Measurements from ENCODE around the gene NOD2.

NOD2 gene

DNA sequence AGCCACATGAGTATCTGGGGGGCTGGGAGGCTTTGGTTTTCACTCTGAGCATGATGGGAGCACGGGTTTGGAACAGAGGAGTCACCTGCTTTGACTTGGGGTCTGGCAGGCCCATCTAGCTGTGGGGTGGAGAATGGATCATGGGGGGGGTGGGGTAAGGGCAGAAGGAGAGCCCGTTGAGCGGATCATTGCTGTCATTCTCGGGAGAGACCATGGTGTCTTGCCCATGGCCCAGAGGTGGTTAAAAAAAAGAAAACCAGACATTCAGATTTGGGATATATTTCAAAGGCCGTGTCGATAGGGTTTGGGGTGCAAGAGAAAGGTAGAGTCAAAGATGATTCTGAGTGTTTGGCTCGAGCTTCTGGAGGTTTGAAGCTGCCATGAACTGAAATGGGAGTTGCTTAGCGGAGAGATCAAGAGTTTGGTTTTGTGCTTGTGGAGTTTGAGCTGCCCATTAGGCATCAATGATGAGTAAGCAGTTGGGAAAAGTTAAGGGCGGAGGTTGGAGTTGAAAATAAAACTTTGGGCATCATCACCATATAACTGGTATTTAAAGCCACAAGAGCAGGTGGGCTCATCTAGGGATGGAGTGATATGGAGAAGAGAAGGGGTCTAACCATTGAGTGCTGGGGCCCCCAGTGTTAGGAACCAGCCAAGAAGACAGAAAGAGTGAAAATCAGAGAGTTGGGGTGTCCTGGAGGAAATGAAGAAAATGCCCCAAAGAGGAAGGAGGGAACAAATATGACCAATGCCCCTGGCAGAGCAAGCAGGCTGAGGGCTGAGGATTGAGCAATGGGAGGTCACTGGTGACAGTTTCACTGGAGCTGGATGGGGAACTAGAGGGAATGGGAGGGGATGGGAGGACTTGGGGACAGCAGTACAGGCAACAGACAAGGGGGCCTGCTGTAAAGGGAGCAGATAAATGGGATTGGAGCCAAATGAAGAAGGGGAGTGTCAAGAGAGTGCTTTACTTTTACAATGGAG is 1.9 kb downstream of the NOD2 start:
- no peak for DNase-seq

DNA sequence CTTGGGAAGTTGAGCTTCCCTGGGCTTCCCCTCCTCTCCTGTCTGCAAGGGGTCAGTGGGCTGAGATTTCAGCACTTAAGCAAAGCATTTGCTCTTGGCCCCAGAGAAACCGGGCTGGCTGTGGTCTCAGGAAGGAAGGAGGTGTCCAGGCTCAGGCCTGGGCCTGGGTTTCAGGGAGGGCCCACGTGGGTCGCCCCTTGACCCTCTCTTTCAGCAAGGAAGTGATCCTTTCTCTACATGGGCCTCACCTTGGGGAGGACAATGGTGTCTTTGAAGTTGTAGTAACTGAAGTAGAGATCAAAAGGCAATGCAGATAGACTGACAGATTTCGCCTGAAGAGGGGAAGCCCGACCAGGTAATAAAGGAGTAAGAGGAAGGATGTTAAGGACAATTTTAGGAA is 2.7 kb downstream of the NOD2 start:
- no peak for DNase-seq

DNA sequence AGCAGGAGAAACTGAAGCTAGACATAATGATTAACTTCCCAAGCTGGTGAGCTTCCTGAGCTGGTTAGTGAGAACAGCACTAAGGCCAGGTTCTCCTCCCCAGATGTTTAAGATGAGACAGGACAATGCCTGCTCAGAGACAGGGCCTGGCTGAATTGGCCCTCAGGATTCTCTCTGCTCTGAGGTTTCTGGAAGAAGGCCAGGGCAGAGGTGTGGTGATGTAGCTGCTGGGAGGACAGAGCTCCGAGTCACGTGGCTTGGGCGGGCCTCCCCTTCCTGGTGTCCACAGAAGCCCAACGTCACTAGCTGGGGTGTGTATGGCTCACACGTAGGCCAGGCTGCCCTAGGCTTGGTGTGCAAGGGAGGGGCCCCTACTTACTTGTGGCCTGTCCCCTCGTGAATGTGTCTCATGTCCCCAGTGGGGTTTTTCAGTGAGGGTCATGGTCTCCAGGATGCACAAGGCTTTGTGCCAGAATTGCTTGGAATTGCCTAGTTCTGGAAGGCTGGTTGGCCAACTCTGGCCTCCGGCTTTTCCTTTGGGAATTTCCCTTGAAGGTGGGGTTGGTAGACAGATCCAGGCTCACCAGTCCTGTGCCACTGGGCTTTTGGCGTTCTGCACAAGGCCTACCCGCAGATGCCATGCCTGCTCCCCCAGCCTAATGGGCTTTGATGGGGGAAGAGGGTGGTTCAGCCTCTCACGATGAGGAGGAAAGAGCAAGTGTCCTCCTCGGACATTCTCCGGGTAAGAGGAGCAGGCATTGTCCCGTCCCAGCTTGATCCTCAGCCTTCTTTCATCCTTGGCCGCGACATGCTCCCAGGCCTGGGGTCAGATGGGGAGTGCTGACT is 3.4 kb downstream of the NOD2 start:
- no peak for DNase-seq

DNA sequence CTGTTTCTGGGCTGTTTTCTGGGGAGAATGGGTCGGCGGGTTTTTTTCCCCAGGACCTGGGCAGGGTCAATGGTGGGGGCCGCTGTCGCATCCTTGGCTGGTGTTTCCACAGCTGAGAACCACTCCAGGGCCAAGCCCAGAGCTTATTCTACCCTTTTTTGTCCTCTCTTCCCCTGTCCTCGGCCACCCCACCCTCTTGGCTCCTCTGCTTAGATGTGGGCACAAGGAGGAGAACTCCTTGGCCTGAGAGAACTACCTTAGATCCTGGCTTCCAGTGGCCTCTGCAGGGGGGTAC is 4.0 kb downstream of the NOD2 start:
- no peak for DNase-seq

DNA sequence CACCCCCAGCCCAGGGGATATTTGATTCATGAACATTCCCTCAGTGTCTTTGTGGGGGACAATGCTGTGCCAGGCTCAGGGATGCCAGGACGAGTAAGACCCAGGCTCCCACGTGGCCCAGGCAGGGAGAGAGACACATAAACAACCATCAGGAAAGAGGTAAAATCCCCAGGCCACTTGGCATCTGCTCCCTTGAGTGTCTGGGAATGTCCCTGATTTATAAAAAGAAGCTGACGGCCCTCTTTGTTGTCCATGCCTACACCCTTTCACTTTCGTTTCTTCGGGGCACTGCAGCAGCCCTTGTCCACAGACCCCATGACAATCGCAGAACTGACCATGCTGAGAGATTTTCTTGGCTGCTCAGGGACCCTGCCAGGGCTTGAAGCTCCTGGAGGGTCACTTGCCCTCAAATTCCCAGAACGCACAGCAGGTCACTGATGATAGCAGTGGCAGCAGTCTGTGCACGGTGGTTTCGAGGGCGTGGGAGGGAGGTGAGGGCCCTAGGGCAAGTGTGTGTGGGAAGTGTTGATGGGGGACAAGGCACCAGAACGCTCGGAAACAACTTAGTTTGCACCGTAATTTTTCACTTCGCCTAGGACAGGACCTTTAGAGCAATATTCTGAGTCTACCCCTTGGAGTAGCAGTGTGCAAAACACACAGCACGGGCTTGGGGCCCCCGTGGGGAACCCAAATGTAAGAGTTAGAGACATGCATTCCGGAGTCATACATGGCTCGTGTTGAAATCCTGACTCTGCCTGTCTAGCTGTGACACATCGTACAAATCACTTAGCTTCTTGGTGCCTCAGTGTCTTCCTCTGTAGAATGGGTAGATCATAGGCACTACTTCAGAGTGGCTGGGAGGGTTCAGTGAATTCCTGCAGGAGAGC is 4.7 kb downstream of the NOD2 start:
- no peak for DNase-seq

DNA sequence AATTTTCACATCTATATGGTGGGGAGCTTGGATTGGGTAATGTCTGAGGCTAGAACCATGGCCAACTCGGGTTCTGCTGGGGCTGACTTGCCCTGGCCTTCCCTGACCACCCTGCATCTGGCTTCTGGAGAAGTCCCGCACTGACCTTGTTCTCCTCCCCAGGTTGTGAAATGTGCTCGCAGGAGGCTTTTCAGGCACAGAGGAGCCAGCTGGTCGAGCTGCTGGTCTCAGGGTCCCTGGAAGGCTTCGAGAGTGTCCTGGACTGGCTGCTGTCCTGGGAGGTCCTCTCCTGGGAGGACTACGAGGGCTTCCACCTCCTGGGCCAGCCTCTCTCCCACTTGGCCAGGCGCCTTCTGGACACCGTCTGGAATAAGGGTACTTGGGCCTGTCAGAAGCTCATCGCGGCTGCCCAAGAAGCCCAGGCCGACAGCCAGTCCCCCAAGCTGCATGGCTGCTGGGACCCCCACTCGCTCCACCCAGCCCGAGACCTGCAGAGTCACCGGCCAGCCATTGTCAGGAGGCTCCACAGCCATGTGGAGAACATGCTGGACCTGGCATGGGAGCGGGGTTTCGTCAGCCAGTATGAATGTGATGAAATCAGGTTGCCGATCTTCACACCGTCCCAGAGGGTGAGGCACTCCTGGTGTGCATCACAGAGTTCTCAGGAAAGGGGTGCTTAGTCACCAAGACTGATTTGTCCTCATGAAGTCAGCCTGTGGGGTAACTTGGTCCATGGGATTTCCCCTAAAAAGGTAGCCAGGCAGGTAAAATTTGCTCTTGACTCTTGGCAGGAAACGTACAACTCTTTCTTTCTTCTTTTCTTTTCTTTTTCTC is 6.1 kb downstream of the NOD2 start:
- DNase-seq, result no peak

DNA sequence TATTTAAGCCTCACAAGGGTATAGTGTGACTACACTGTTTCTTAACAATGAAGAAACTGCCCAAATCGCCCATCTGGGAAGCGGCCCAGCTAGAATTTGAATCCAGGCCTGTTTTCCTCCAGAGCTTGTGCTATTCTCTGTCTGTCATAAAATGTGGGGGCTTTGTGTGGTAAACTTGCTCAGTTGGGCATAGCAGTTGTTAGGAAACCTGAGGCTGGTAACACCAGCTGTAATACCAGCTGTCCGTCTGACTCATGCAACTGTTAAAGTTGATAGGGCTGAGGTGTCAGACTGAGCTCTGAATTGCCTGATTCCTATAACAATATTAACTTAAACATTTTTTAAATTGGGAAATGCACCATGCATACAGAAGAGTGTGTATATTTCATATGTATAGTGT is 9.3 kb downstream of the NOD2 start:
- DNase-seq, result no peak

DNA sequence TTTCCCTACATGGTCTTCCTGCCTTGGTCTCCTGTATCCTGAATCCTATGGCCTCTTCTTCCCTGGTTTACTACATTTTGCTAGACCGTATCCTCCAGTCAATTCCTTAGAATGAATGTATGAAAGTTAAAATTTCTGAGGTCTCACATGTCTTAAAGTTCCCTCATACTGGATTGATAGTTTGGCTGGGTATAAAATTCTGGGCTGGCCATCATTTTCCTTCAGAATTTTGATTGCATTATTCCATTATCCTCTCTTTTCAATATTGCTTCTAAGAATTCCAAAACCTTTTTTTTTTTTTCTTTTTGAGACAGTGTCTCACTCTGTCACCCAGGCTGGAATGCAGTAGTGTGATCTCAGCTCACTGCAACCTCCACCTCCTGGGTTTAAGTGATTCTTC is 10.8 kb downstream of the NOD2 start:
- DNase-seq, result no peak

DNA sequence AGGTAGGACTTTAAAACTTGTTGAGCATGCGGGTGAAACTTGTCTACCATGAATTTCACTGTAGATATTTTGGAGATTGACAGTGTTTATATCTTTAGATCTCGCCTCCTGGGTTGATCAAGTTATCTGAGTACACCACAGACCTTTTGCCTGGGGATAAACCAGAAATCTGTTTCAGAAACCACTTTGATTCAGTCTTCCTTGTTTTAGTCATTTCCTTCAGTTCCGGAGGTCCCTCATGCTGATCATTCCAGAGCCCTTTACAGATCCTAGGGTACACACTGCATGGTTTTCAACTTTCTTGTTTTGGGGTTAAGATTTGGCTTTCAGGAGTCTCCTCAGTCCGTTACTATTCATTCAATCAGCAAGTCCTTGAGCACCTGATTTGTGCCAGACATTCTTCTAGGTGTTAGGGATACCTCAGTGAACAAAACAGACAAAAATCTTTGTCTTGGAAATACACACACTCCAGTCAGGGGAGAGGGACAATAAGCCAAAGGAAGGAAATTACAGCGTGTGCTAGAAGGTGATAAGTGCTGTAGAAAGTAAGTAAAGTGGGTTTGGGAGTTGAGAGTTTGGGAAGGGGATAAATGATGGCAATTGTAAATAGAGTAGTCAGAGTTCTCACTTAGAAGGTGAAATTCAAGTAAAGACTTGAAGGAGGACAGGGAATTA is 12.2 kb downstream of the NOD2 start:
- DNase-seq, result no peak

DNA sequence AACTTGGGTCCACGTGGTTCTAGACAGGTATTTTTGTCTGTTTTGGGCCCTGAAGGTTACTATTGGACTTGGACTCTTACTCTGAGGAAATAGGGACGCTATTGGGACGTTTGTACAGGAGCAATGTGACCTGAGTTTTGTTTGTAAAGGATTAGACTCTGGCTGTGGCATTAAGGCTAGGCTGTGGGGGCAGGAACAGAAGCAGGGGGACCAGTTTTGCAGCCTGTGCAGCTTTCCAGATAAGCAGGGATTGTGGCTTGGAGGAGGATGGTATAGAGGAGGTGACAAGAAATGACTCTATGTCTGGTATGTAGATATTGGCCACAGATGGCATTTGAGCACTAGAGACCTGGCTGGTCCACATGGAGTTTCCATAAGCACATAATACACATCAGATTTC is 12.8 kb downstream of the NOD2 start:
- DNase-seq, result no peak

DNA sequence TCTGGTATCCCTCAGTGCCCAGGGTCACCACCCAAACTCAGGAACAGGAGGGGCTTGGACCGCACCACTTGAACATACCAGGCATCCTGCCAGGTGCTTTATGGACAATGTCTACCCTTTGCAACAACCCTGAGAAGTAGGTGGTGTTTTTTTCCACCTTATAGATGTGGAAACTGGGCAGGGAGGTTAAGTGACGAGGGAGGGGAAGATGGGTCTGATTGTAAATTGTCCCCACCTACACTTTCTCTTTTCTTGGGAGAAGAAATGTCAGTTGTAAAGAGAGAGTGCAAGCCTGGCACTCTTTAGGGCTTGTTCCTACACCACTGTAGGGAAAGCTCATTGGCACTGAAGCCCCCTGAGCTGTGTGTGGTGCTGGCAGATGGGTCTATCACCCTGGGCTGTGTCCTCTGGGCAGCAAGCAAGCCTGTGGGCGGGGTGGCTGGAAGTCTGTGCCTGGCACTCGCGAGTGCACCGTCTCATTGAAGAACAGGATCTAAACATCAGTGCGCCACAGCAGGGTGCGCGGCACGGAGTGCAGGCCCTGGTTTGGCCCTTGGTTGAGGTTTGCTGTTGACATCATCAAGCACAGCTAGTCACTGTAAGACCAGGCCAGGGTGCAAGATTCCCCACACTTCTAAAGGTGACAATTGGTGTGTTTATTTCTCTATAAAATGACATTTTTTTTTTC is 15.1 kb downstream of the NOD2 start:
- DNase-seq, result no peak

DNA sequence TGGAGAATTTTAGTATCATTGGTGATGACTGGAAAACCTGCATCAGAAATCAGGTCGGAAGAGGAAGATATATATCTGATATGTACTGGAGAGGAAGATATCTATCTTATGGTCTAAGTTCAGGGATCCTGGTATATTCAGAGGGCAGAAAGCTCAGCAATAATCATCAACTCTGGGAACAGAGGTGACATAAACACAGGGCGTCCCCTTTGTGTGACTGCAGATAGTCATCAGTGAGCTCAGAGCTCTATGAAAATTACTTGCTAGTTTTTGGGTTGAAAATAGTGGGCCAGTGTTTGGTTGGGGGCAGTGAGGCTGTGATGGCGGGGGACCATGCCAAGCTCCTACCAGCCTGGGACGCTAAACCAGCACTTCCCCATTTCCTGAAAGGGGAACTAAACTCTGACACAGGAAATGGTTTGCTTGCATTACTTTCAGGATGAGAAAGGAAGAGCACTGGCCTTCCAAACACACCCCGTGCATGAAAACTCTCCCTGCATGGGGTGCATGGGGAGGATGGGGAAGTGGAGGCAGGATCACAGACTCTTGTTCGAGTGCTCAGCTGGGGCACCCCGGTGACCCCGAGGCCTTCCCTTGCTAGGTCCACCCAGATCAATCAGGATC is 15.8 kb downstream of the NOD2 start:
- no peak for DNase-seq

DNA sequence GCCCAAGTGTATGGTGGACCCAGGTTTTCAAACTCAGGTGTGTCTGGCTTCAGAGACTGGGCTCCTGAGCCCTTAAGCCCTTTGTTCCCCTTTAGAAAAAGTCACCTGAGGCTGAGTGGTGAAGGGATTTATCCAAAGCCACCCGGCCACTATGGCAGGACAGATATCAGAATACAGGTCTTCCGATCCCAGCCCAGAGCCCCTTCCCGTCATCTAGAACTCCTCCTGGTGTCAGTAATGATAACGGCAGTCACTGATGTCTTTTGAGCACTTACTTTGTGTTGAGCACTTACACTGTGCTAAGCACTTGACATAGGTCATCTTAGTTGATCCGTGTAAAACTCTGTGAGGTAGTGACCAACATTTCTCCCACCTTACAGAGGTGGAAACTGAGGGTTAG is 16.6 kb downstream of the NOD2 start:
- DNase-seq, result no peak

DNA sequence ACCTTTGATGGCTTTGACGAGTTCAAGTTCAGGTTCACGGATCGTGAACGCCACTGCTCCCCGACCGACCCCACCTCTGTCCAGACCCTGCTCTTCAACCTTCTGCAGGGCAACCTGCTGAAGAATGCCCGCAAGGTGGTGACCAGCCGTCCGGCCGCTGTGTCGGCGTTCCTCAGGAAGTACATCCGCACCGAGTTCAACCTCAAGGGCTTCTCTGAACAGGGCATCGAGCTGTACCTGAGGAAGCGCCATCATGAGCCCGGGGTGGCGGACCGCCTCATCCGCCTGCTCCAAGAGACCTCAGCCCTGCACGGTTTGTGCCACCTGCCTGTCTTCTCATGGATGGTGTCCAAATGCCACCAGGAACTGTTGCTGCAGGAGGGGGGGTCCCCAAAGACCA is 17.6 kb downstream of the NOD2 start:
- no peak for DNase-seq

DNA sequence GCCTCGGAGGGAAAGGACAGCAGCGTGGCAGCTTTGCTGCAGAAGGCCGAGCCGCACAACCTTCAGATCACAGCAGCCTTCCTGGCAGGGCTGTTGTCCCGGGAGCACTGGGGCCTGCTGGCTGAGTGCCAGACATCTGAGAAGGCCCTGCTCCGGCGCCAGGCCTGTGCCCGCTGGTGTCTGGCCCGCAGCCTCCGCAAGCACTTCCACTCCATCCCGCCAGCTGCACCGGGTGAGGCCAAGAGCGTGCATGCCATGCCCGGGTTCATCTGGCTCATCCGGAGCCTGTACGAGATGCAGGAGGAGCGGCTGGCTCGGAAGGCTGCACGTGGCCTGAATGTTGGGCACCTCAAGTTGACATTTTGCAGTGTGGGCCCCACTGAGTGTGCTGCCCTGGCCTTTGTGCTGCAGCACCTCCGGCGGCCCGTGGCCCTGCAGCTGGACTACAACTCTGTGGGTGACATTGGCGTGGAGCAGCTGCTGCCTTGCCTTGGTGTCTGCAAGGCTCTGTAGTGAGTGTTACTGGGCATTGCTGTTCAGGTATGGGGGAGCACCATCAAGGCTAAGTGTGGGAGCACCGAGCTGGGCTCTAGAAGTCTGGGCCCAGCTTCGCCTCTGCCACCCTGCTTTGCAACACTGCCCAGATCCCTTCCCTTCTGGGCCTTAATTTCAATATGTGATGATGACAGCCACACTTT is 18.6 kb downstream of the NOD2 start:
- DNase-seq, result no peak

DNA sequence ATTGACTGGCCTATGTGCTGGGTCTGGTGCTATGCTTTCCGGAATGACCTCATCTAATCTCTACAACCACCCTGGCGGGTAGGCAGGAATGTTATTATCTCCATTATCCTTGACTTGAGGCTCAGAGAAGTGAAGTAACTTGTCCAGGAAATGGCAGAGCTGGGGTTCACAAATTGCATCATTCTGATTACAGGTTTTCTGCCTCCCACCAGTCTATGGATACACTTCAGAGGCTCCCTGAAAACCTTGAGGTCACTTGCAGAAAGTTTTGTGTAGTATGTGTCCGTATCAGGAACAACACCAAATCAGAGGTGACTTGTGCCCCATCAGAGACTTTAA is 19.1 kb downstream of the NOD2 start:
- DNase-seq, result no peak

DNA sequence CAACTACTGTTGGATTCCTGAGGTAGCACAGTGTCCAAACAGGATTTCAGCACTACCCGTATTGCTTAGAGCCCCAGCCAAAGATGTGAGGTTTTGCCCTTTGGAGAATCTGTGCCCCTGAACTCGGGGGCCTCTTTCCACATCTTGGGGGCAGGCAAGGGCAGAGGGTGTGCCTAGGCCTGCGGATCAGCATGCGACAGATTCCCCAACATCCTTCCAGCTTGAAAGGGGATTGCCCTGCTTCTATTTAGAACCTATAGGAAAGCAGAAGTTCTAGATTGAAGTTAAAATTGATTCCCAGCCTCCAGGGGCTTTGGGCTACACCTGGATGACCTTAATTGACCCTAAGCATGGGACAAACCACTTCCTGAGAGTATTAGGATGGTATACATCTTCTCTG is 19.6 kb downstream of the NOD2 start:
- no peak for DNase-seq

DNA sequence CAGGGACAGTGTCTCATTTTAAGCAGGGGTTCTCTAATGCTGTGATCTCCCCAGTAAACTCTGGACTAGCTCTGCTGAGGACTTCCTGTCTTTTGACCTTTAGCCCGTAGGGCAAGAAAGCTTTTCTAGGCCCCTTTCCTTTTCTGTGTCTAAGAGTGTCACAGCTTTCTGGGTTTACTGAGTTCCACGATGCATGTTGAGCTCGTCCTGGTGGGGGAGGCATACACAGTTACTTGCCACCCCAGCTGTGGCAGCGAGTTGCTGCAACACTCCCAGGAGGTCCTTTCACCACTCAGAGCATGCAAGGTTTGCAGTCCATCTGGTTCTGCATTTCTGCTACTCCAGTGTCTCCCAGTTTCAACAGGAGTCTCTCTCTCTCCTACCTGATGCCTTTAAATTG is 23.7 kb downstream of the NOD2 start:
- DNase-seq, result no peak

DNA sequence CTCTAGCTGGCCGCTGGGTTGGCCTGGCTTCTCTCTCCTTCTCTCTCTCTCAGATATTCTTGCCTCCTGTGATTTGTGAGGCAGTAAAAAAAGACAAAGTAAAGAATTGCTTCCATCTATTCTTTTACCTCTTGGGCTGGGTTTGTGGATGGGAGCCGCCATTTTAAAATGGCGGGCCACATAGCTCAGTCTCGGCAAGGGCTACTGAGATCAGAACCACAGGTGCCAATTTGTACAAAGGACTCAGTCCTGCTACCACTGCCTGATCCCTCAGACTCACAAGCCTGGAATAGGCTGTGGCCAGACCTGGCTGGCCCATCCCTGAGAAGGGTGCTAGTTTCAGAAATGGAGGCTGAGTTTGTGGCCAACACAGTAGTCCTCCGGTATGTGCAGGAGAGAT is 24.1 kb downstream of the NOD2 start:
- DNase-seq, result no peak

Data from NCI-H526 (cell line).